ENCODE results near the gene RBFOX2. TPM values are rescaled to one million over a fixed set of nuclear protein-coding genes. Genes with fewer than 3 reads are reported as not detected.
"Not testable (repeated sequence)": the region's sequence is repeated elsewhere in the genome, so short reads cannot be mapped to it uniquely, and the experiment has no call there.

Gene RBFOX2
- total and polyA plus RNA-seq, 2 donors = 86.5 to 278 TPM

DNA sequence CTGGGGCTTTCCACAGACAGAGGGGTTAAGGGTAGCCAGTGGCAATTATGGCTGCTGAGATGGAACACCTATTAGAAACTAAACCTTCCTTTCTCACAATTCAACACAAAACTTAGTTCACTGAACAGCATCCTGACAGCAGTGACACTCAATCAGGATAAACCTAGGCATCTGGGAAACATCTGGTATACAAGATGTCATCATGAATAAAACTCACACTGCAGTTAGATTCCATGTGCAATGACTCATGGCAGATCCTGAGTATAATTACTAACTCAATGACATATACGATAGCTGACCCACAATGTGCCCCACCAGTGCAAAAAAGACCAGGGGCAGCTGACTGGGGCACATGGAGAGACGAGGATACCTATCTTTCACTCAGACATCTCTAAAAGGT is 17.7 kb downstream of the RBFOX2 start:
- Histone ChIP-seq H3K27ac (ENCODE audit: low read depth) (peak overlapping the region; percentile 69), H3K4me1 (ENCODE audit: insufficient read depth) (no peaks in the 10 kb centered on the region), H3K36me3 (ENCODE audit: insufficient read depth) (no peaks in the 10 kb centered on the region), H3K4me3 (ENCODE audit: low read depth, low read length) (no peak overlapping the region)
- 35% methylated on average over 2 of the region's 2 CpGs for WGBS
- DNase-seq (ENCODE audit: extremely low spot score) = no peak

DNA sequence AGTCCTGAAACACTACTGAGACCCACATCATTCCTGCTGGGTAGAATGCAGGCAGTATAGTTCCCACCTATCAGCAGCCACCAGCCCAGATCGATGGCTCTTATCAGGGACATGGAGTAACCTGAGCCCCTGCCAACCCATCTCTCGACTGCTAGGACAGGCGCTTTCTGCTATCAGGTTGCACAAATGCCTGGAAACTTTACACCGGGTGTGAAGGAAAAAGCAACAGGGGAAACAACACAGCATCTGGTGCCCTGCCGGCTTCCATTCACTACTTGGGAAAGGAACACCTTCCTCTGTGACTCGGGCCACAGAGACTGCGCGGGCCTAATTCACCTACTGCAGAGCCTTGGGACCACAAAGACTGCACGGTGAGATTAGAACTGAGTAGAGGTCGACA is 18.5 kb downstream of the RBFOX2 start:
- no peak for DNase-seq (ENCODE audit: extremely low spot score)
- H3K27ac ChIP-seq (ENCODE audit: low read depth) = peak overlapping the region; percentile 31
- no peaks in the 10 kb centered on the region for H3K4me1 ChIP-seq (ENCODE audit: insufficient read depth)
- H3K4me3 ChIP-seq (ENCODE audit: low read depth, low read length) = no peak overlapping the region
- no peaks in the 10 kb centered on the region for H3K36me3 ChIP-seq (ENCODE audit: insufficient read depth)
- 45% methylated on average over 10 of the region's 10 CpGs for WGBS

DNA sequence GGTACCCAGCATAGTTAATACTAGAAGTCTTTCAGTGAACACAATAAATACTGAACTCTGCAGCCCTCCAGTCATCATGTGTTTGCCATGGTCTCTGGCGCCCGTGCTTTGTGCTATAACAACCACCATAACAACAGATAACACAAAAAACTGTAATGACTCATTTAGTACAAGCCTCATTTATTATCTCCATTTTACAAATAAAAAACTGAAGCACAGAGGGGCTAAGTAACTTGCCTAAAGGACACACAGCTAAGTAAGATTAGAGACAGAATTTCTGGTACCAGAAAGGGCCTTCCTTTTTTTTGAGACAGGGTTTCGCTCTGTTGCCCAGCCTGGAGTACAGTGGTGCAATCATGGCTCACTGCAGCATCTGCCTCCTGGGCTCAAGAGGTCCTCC is 19.5 kb downstream of the RBFOX2 start:
- WGBS = 50% methylated on average over 3 of the region's 3 CpGs
- Histone ChIP-seq H3K36me3 (ENCODE audit: insufficient read depth) (no peaks in the 10 kb centered on the region), H3K27ac (ENCODE audit: low read depth) (no peak overlapping the region), H3K4me3 (ENCODE audit: low read depth, low read length) (no peak overlapping the region), H3K4me1 (ENCODE audit: insufficient read depth) (no peaks in the 10 kb centered on the region)
- no peak for DNase-seq (ENCODE audit: extremely low spot score)

DNA sequence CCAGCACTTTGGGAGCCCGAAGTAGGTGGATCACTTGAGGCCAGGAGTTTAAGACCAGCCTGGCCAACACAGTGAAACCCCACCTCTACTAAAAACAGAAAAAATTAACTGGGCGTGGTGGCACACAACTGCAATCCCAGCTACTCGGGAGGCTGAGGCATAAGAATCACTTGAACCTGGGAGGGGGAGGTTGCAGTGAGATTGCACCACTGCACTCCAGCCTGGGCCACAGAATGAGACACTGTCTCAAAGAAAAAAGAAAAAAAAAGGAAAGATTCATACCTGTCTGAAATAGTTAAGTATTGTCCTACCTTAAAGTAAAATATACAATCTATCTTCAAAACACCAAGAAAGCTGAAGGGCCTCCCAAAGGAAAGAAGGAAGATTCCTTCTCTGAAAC is 20.1 kb downstream of the RBFOX2 start:
- no peak overlapping the region for H3K27ac ChIP-seq (ENCODE audit: low read depth)
- 54% methylated on average over 3 of the region's 3 CpGs for WGBS
- no peaks in the 10 kb centered on the region for H3K4me1 ChIP-seq (ENCODE audit: insufficient read depth)
- no peak overlapping the region for H3K4me3 ChIP-seq (ENCODE audit: low read depth, low read length)
- no peaks in the 10 kb centered on the region for H3K36me3 ChIP-seq (ENCODE audit: insufficient read depth)
- no peak for DNase-seq (ENCODE audit: extremely low spot score)

DNA sequence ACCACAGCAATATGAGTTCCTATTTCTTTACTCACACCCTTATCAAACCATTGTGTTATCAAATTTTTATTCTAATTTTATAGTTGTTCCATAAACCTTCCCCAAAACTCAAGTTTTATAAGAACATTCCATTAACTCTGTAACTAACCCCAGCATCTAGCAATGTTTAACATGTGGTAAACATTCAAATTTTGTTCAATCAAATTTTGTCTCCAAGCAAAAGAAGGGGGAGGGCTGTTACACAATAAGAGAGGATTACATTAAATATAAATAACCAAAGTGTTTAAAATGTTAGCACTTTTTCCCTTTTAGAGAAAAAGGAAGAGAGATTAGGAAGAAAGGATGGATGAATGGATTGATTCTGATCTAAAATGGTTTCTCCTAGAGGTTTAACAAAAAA is 20.5 kb downstream of the RBFOX2 start:
- H3K36me3 ChIP-seq (ENCODE audit: insufficient read depth) = no peaks in the 10 kb centered on the region
- DNase-seq (ENCODE audit: extremely low spot score) = no peak
- no peak overlapping the region for H3K4me3 ChIP-seq (ENCODE audit: low read depth, low read length)
- no peak overlapping the region for H3K27ac ChIP-seq (ENCODE audit: low read depth)
- H3K4me1 ChIP-seq (ENCODE audit: insufficient read depth) = no peaks in the 10 kb centered on the region

DNA sequence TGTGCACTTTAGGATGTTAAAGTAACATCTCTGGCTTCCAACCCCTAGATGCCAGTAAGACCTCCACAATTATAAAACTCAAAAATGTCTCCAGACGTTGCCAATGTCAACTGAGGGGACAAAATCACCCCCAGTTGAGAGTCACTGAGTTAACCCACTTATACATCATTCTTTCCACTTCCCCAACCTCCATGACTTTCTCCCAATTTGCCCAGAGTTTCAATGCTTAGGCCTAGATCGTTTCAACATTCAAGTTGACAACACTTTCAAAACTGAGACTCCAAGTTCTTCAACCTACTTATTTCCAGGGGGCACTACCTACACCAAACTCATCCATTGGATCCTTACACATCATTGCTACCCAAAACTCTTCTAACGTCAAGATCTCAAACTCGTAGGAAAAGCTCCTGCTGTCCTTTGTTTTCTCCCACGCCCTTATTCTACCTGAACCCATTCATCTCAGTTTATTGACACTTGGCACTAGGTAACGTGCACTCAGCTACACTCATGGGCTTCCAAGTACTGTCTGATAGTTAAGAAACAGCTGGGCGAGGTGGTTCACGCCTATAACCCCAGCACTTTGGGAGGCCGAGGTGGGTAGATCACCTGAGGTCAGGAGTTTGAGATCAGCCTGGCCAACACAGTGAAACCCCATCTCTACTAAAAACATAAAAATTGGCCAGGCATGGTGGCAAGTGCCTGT is 24.5 kb downstream of the RBFOX2 start:
- H3K4me3 ChIP-seq (ENCODE audit: low read depth, low read length) = no peak overlapping the region
- DNase-seq (ENCODE audit: extremely low spot score) = no peak
- H3K27ac ChIP-seq (ENCODE audit: low read depth) = no peak overlapping the region
- WGBS = 93% methylated on average over 9 of the region's 9 CpGs
- no peaks in the 10 kb centered on the region for H3K36me3 ChIP-seq (ENCODE audit: insufficient read depth)
- H3K4me1 ChIP-seq (ENCODE audit: insufficient read depth) = no peaks in the 10 kb centered on the region

DNA sequence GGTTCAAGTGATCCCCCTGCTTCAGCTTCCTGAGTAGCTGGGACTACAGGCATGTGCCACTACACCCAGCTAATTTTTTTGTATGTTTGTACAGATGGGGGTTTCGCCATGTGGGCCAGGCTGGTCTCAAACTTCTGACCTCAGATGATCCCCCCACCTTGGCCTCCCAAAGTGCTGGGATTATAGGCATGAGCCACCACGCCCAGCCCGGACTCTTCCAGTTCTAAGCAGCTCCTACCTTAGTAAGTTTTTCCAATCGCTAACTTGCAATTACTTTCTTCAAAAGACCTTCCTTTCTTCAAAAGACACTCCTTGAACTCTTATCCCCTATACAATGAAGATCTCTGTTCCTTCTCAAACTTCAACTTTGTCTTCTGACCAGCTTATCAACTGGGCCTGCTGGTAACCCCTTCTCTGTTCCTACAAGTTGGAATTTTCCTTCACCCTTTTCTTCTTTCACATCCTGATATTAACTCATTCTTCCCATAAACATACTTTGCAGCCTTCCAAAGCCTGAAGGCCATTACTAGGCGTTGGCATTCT is 25.8 kb downstream of the RBFOX2 start:
- no peak for DNase-seq (ENCODE audit: extremely low spot score)
- H3K4me1 ChIP-seq (ENCODE audit: insufficient read depth) = no peaks in the 10 kb centered on the region
- WGBS = 95% methylated on average over 5 of the region's 5 CpGs
- H3K27ac ChIP-seq (ENCODE audit: low read depth) = no peak overlapping the region
- no peak overlapping the region for H3K4me3 ChIP-seq (ENCODE audit: low read depth, low read length)
- H3K36me3 ChIP-seq (ENCODE audit: insufficient read depth) = no peaks in the 10 kb centered on the region

DNA sequence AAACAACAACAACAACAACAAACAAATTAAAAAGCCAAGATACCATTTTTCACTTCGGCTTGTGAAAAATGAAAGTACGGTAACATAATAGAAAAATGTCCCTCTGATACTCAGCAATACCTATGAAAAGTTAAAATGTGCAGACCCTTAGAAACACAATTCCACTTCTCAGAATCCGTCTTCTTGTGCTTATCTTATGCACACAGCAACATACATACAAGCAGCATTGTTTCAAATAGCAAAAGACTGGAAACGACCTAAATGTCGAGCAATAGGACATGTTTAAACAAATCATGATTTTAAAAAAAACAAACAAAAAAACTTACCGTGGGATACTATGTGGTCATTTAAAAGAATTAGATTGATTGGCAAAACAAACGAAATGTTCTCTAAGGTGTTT is 26.5 kb downstream of the RBFOX2 start:
- no peaks in the 10 kb centered on the region for H3K36me3 ChIP-seq (ENCODE audit: insufficient read depth)
- no peak for DNase-seq (ENCODE audit: extremely low spot score)
- H3K4me3 ChIP-seq (ENCODE audit: low read depth, low read length) = no peak overlapping the region
- 75% methylated on average over 7 of the region's 7 CpGs for WGBS
- H3K27ac ChIP-seq (ENCODE audit: low read depth) = no peak overlapping the region
- no peaks in the 10 kb centered on the region for H3K4me1 ChIP-seq (ENCODE audit: insufficient read depth)

DNA sequence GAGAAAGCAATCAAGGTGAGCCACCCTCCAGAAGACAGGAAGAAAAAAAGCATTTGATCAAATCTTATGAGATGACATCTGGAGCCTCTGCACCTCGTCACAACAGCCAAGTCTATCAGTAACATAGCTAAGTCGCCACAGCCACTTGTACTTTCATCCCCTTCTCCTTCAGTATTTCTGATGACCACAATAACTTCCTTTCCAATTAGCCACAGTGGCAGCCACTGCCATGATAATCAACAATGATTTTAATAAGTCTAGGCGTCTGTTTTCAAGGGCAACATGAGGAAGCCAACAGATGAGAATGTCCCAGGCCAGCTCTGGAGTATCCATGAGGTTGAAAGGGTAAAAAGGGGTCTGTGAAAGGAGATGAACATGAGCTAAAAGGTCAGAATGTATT is 29.9 kb downstream of the RBFOX2 start:
- H3K4me1 ChIP-seq (ENCODE audit: insufficient read depth) = no peaks in the 10 kb centered on the region
- no peak overlapping the region for H3K4me3 ChIP-seq (ENCODE audit: low read depth, low read length)
- no peaks in the 10 kb centered on the region for H3K36me3 ChIP-seq (ENCODE audit: insufficient read depth)
- 90% methylated on average over 3 of the region's 3 CpGs for WGBS
- H3K27ac ChIP-seq (ENCODE audit: low read depth) = no peak overlapping the region
- no peak for DNase-seq (ENCODE audit: extremely low spot score)

DNA sequence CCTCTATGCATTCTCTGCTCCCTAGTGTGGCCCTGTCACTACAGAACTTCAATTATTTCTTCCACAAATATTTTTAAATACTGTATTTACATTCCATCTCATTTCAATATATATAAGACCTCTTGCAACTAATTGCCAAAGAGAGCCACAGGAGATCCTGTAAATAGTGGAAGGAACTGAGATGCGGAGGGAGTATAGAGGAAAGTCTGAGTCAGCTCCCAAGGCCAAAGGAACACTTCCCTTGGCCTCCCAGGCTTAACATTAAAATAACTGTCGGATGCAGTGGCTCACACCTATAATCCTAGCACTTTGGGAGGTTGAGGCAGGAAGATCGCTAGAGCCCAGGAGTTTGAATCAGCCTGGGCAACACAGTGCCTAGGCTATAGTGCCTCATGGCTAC is 31.2 kb downstream of the RBFOX2 start:
- no peak overlapping the region for H3K4me3 ChIP-seq (ENCODE audit: low read depth, low read length)
- 70% methylated on average over 3 of the region's 3 CpGs for WGBS
- no peak for DNase-seq (ENCODE audit: extremely low spot score)
- H3K4me1 ChIP-seq (ENCODE audit: insufficient read depth) = no peaks in the 10 kb centered on the region
- no peaks in the 10 kb centered on the region for H3K36me3 ChIP-seq (ENCODE audit: insufficient read depth)
- H3K27ac ChIP-seq (ENCODE audit: low read depth) = peak overlapping the region; percentile 7

DNA sequence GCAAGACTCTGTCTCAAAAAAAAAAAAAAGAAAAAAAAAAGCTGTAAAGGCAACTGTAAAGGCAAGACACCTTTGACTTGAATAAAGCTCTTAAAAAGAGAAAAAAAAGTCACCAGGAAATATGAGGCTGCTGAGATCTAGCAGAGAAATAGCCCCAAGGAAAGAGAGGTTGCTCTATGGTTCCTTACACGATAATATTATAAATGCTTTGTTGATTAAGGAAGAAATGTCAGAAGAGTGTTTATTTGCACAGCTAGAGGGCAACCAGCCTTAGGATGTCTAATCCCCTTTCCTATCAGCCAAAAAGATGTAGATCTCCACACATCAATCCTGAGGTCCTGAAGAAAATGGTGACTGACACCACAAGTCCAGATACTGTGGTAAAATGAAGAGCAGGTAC is 32.0 kb downstream of the RBFOX2 start:
- H3K4me1 ChIP-seq (ENCODE audit: insufficient read depth) = no peaks in the 10 kb centered on the region
- peak overlapping the region; percentile 16 for H3K27ac ChIP-seq (ENCODE audit: low read depth)
- WGBS = 23% methylated on average over 1 of the region's 1 CpG
- no peak overlapping the region for H3K4me3 ChIP-seq (ENCODE audit: low read depth, low read length)
- no peaks in the 10 kb centered on the region for H3K36me3 ChIP-seq (ENCODE audit: insufficient read depth)
- DNase-seq (ENCODE audit: extremely low spot score) = no peak

DNA sequence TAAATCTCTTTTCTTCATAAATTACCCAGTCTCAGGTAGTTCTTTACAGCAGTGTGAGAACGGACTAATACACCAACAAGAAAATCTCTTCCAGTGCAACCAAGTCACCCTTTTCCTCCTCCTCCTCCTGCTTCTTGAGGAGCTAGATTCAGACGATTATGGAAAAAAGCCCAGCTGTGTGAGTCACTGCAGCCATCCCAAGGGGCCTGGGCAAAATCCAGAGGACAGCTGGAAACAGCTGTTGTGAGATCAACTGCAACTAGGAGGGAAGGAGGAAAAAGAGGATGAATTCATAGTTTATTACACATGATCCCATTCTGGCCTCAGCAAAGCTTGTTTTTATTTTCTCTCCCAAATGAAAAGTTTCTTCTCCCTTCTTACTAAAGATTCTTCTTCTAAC is 32.9 kb downstream of the RBFOX2 start:
- DNase-seq (ENCODE audit: extremely low spot score) = peak; percentile 79
- no peaks in the 10 kb centered on the region for H3K36me3 ChIP-seq (ENCODE audit: insufficient read depth)
- H3K4me3 ChIP-seq (ENCODE audit: low read depth, low read length) = no peak overlapping the region
- peak overlapping the region; percentile 59 for H3K27ac ChIP-seq (ENCODE audit: low read depth)
- WGBS = 14% methylated on average over 2 of the region's 2 CpGs
- H3K4me1 ChIP-seq (ENCODE audit: insufficient read depth) = no peaks in the 10 kb centered on the region

DNA sequence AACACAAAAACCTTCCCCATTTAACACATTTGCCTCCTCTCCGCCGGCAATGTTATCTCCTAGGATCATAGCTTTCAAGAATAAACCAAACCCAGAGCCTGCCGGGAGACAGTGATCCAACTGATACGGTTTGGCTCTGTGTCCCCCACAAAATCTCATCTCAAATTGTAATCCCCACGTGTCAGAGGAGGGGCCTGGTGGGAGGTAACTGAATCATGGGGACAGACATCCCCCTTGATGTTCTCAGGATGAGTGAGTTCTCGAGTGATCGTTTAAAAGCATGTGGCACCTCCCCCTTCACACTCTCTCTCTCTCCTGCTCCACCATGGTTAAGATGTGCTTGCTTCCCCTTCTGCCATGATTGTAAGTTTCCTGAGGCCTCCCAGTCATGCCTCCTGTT is 33.3 kb downstream of the RBFOX2 start:
- 14% methylated on average over 7 of the region's 7 CpGs for WGBS
- H3K4me1 ChIP-seq (ENCODE audit: insufficient read depth) = no peaks in the 10 kb centered on the region
- DNase-seq (ENCODE audit: extremely low spot score) = peak; percentile 73
- H3K27ac ChIP-seq (ENCODE audit: low read depth) = peak overlapping the region; percentile 59
- H3K36me3 ChIP-seq (ENCODE audit: insufficient read depth) = no peaks in the 10 kb centered on the region
- H3K4me3 ChIP-seq (ENCODE audit: low read depth, low read length) = no peak overlapping the region

DNA sequence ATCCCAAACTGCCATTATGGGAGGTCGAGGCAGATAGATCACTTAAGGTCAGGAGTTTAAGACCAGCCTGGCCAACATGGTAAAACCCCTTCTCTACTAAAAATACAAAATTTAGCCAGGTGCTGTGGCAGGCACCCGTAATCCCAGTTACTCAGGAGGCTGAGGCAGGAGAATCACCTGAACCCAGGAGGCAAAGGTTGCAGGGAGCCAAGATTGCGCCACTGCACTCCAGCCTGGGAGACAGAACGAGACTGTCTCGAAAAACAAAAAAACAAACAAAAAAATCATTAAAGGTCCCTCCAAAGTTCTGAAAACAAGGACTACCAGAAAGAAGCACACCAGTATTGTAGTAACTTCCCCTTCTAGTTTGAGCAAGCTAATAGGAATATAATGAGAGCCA is 34.9 kb downstream of the RBFOX2 start:
- H3K36me3 ChIP-seq (ENCODE audit: insufficient read depth); H3K4me3 ChIP-seq (ENCODE audit: low read depth, low read length); DNase-seq (ENCODE audit: extremely low spot score); H3K4me1 ChIP-seq (ENCODE audit: insufficient read depth); H3K27ac ChIP-seq (ENCODE audit: low read depth): not testable (repeated sequence)
- 91% methylated on average over 5 of the region's 5 CpGs for WGBS
